ENCODE measurements around the gene IRS2. TPM values are rescaled to one million over a fixed set of nuclear protein-coding genes. Genes with fewer than 3 reads are reported as not detected.
"Not testable (repeated sequence)": the region's sequence is repeated elsewhere in the genome, so short reads cannot be mapped to it uniquely, and the experiment has no call there.

IRS2 gene
- total RNA-seq, 2 experiments from 2014 or later: 1.4 to 1.5 TPM

DNA sequence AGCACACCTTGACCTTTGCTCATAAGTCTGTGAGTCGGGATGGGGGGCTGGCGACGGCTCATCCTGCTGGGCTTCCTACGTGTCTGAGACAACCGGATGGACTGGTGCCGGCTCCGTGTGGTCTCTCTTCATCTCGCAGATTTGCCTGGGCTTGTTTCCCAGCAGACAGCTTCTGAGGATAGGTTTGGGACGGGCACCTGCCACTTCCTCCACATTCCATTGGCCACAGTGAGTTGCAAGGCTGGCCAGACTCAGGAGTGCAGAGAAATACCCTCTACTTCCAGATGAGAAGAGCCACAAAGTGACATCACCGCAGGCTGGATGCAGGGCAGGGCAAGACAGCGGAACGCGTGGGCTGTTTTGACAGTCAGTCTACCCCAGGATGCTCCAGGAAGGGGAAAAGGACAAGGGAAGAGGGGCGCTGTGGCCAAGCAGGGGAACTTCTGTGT is 48.1 kb downstream of the IRS2 start:
- H3K36me3 Mint-ChIP-seq (ENCODE audit: low read depth): no peaks in the 10 kb centered on the region
- H3K27me3 Mint-ChIP-seq: peaks cover 3% of the 10 kb centered on the region
- H3K9me3 Mint-ChIP-seq (ENCODE audit: low read depth): no peaks in the 10 kb centered on the region
- ChIA-PET POLR2A (no interaction called here), CTCF (no interaction called here)
- DNase-seq (no peak), ATAC-seq (no peak)
- no peak overlapping the region for H3K4me3 Mint-ChIP-seq
- no peak overlapping the region for H3K27ac Mint-ChIP-seq
- intact Hi-C loops (cut with DNase I, micrococcal nuclease): no loop called here
- H3K4me1 Mint-ChIP-seq: no peaks in the 10 kb centered on the region

DNA sequence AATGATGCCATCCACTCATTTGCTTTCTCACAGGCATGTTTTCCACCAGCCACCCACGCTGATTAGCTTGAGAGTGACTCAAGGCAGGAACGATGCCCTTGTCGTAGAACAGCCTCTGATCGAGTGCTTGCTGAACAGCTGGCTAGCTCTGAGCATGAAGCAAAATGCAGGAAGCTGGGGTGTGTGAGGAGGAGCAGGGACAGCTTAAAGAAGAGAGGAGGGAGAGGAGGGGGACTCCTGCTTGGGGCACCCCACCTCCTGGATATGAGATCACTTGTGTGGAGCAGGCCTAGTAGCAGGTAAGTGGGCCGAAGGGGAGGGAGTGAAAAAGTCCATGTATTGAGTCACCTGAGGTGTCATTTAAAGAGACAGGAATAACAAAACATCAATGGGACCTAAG is 48.8 kb downstream of the IRS2 start:
- ChIA-PET CTCF (no interaction called here), POLR2A (no interaction called here)
- DNase-seq: peak; percentile 18
- ATAC-seq: no peak
- Mint-ChIP-seq H3K4me3 (no peak overlapping the region), H3K9me3 (ENCODE audit: low read depth) (no peaks in the 10 kb centered on the region), H3K27ac (no peak overlapping the region), H3K4me1 (no peaks in the 10 kb centered on the region), H3K36me3 (ENCODE audit: low read depth) (no peaks in the 10 kb centered on the region), H3K27me3 (peaks cover 5% of the 10 kb centered on the region)
- intact Hi-C loops (cut with DNase I, micrococcal nuclease): no loop called here

DNA sequence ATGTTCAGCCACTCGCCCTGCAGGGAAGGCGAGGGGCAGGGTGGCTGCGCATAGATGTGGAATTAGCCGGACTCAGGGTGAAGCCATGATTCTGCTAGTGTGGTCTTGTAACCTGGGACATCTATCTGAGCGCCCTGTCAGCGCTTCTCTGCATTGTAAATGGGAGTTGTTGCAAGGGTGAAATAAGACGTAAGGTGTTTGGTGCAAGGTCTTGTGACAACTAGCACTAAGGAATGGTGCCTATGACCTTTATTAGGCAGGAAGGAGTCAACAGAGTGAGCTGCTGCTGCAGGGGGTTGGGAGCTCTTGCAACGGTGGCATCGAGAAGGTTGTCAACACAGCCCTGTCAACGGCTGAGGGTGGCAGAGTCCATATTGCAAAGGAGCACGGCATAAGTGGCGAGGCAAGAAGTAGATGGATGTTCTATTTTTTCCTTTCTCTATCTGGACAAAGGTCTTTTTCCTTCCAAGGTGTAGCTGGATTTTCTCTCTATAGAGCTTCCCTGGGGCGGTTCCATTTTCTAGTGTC is 49.3 kb downstream of the IRS2 start:
- H3K36me3 Mint-ChIP-seq (ENCODE audit: low read depth): no peaks in the 10 kb centered on the region
- DNase-seq: no peak
- CTCF ChIA-PET: no interaction called here
- intact Hi-C loops (cut with DNase I, micrococcal nuclease): no loop called here
- no peak overlapping the region for H3K27ac Mint-ChIP-seq
- no peaks in the 10 kb centered on the region for H3K9me3 Mint-ChIP-seq (ENCODE audit: low read depth)
- no peaks in the 10 kb centered on the region for H3K4me1 Mint-ChIP-seq
- no peak for ATAC-seq
- peaks cover 5% of the 10 kb centered on the region for H3K27me3 Mint-ChIP-seq
- POLR2A ChIA-PET: no interaction called here
- no peak overlapping the region for H3K4me3 Mint-ChIP-seq

DNA sequence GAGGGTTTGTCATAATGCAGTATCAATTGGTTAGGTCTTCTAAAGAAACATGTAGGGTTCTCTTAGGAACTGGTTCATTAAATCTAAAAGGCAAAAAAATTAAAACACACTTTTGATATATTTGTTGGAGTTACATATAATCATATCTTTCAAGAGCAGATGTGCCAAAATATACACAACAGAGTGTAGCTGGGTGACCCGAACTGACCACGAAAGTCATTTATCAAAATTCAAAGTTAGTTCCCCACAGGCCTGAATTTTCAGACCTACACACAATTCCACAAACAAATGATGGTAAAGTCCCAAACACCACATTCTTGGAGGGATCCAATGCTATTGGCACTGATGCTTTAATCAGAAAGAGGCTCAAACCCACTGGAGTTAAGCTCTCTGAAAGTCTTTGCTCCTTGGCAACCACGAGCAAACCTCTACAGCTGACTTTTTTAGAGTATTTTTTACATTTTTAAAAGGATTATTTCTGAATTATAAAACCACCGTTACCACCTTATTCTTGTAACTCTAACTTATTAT is 50.9 kb downstream of the IRS2 start:
- intact Hi-C loops (cut with DNase I, micrococcal nuclease): no loop called here
- Mint-ChIP-seq H3K4me1 (no peaks in the 10 kb centered on the region), H3K9me3 (ENCODE audit: low read depth) (no peaks in the 10 kb centered on the region), H3K27ac (no peak overlapping the region), H3K36me3 (ENCODE audit: low read depth) (no peaks in the 10 kb centered on the region), H3K27me3 (peaks cover 5% of the 10 kb centered on the region), H3K4me3 (no peak overlapping the region)
- POLR2A ChIA-PET: interaction anchor here (0.5 kb wide), 1 partner anchor 54 kb away, joined by 4 read pairs; no protein-coding TSS in a partner anchor
- no peak for ATAC-seq
- DNase-seq: no peak
- CTCF ChIA-PET: no interaction called here

DNA sequence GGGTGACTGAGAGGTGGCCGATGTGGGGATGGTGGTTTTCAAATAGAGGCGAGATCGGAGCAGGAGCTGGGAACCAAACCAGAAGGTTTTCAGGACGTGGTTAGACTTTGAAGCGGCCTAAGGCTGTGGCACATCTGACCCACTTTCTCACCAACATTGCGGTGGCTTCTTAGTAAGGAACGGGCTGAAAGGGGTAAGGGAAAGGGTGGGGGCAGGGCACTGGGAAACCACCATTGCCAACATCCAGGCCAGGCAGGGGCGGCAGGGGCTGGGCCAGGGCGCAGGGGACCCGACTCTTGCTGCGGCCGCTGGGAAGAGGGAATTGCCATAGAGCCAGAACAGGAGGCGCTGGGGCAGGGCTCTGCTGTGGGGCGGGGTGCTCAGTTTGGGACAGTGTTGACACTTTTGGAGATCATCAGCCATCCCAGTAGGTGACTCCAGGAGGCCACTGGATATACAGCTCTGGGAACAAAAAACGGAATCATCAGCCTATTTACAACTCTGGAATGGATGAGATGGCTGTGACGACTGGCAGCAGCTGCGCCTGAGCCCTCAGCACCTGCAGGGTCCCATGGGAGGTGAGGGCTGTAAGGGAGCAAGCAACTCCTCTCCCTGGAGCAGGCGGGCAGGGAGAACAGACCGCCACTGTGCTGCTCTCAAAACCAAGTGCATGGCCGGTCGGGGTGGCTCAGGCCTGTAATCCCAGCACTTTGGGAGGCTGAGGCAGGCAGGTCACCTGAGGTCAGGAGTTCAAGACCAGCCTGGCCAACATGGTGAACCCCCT is 52.2 kb downstream of the IRS2 start:
- no peak for ATAC-seq
- Mint-ChIP-seq H3K4me3 (no peak overlapping the region), H3K9me3 (ENCODE audit: low read depth) (no peaks in the 10 kb centered on the region), H3K27ac (no peak overlapping the region), H3K27me3 (peaks cover 6% of the 10 kb centered on the region), H3K4me1 (no peaks in the 10 kb centered on the region), H3K36me3 (ENCODE audit: low read depth) (no peaks in the 10 kb centered on the region)
- DNase-seq: no peak
- ChIA-PET POLR2A (interaction anchor here (0.6 kb wide), 1 partner anchor 10 kb away, joined by 3 read pairs; no protein-coding TSS in a partner anchor), CTCF (interaction anchor here (0.6 to 0.7 kb wide), 2 partner anchors 32 to 1740 kb away, joined by 3 to 4 read pairs; no protein-coding TSS in a partner anchor)
- intact Hi-C loops (cut with DNase I, micrococcal nuclease): no loop called here

DNA sequence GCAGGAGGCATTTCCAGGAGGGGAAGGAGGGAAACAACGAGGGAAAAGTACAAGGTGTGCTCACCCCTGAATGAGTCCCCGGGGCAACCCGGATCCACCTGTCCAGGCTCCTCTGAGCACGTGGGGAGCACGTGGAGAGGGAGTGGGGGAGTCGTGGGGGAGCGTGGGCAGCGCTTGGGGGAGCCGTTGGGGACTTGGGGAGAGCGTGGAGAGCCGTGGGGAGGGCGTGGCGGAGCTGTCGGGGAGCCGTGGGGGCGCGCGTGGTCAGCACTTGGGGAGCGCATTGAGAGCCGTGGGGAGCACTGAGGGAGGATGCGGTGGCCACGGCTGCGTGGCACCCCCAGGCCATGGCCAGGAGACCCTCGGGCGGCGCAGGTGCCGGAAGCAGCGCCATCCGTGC is 52.8 kb downstream of the IRS2 start:
- Mint-ChIP-seq H3K4me1 (no peaks in the 10 kb centered on the region), H3K9me3 (ENCODE audit: low read depth) (no peaks in the 10 kb centered on the region), H3K36me3 (ENCODE audit: low read depth) (no peaks in the 10 kb centered on the region), H3K27me3 (peaks cover 6% of the 10 kb centered on the region), H3K4me3 (no peak overlapping the region), H3K27ac (no peak overlapping the region)
- POLR2A ChIA-PET: no interaction called here
- ATAC-seq: no peak
- CTCF ChIA-PET: interaction anchor here (0.7 kb wide), 1 partner anchor 1741 kb away, joined by 3 read pairs; no protein-coding TSS in a partner anchor
- intact Hi-C loops (cut with DNase I, micrococcal nuclease): no loop called here
- DNase-seq: no peak

DNA sequence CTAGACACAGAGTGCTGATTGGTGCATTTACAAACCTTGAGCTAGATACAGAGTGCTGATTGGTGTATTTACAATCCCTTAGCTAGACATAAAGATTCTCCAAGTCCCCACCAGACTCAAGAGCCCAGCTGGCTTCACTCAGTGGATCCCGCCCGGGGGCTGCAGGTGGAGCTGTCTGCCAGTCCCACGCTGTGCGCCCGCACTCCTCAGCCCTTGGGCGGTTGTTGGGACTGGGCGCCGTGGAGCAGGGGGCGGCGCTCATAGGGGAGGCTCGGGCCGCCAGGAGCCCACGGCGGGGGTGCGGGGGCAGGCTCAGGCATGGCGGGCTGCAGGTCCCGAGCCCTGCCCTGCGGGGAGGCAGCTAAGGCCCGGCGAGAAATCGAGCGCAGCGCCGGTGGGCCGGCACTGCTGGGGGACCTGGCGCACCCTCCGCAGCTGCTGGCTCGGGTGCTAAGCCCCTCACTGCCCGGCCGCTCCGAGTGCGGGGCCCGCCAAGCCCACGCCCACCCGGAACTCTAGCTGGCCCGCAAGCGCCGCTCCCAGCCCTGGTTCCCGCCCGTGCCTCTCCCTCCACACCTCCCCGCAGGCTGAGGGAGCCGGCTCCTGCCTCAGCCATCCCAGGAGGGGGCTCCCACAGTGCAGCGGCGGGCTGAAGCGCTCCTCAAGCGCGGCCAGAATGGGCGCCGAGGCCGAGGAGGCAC is 53.8 kb downstream of the IRS2 start:
- CTCF ChIA-PET: interaction anchor here (0.7 kb wide), 1 partner anchor 13 kb away, joined by 3 read pairs; no protein-coding TSS in a partner anchor

DNA sequence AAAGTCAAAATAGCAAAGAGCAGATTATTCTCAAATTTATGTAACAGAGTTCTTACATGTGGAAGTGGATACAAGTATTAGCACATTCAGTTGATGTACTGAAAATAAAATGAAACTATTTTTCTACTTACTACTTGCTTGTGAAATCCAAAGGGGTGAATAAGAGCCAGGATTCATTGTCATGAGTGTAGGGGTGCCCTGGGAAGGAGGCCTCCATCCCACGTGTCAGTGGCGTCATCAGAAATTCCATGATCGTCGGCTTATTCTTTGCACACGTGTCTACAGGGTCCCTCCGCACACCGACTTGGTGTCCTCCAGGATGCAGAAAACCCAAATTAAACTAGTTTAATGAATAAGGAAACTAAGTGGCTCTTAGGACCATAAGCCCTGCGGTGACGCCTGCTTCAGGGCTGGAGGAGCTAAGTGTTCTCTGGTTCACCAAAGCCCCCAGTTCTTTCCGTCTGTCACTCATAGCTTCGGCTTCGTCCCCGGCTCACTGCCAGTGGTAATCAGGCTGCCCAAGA is 55.5 kb downstream of the IRS2 start:
- Mint-ChIP-seq H3K36me3 (ENCODE audit: low read depth) (no peaks in the 10 kb centered on the region), H3K27me3 (peaks cover 6% of the 10 kb centered on the region), H3K4me1 (no peaks in the 10 kb centered on the region), H3K27ac (no peak overlapping the region), H3K4me3 (no peak overlapping the region), H3K9me3 (ENCODE audit: low read depth) (no peaks in the 10 kb centered on the region)
- no peak for ATAC-seq
- ChIA-PET CTCF (interaction anchor here (0.6 kb wide), 1 partner anchor 688 kb away, joined by 3 read pairs; no protein-coding TSS in a partner anchor), POLR2A (no interaction called here)
- no peak for DNase-seq
- intact Hi-C loops (cut with DNase I, micrococcal nuclease): no loop called here

More for the DNA sequence above, 53.8 kb downstream of the IRS2 start:
- POLR2A ChIA-PET; H3K27me3 Mint-ChIP-seq; DNase-seq; H3K27ac Mint-ChIP-seq; H3K4me1 Mint-ChIP-seq; H3K4me3 Mint-ChIP-seq; H3K36me3 Mint-ChIP-seq (ENCODE audit: low read depth); ATAC-seq; intact Hi-C loops (cut with DNase I, micrococcal nuclease); H3K9me3 Mint-ChIP-seq (ENCODE audit: low read depth): not testable (repeated sequence)

DNA sequence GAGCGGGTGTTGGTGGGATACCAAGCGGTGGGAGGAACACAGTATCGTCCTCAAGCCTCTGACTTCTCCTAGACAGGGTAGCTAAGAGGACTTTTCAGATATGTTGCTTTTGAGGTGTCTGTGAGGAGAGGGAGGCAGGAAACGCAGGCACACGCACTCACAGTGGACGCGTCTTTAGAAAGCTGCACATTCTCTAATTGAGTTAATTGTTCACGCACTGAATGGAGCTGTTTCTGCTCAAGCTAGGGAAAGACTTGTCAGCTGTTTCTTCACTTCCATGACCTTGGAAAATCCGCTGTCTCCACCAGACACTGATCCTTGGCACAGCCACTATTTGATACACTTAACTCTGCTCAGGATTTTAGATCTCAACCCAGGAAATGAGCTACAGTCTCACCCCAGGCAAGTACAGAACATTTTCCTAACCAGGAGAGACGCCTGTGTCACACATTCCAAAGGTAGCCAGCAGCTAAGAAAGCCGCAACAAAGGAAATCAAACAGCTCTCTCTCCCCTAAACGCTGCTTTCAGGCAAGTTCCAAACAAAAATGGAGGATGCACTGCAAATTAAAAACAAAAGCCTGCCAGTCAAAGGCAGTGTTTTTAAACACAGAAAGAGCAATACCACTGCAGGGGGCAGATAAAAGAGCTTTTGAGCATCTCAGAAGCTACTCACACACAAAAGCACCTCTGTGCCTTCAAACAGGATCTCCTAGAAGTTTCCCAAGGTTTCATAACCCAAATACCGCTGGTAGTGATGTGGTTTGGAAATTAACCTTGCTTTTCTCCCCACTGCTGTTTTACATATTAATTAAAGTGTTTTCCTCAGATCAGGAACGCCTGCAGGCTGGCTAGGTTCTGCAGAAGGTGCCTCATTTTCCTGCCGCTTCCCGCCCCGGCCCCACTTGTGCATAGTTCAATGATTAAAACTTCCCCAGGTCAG is 57.3 kb downstream of the IRS2 start:
- Mint-ChIP-seq H3K4me3 (no peak overlapping the region), H3K9me3 (ENCODE audit: low read depth) (no peaks in the 10 kb centered on the region), H3K4me1 (no peaks in the 10 kb centered on the region), H3K27ac (no peak overlapping the region), H3K27me3 (peaks cover 6% of the 10 kb centered on the region), H3K36me3 (ENCODE audit: low read depth) (no peaks in the 10 kb centered on the region)
- intact Hi-C loops (cut with DNase I, micrococcal nuclease): no loop called here
- ATAC-seq (no peak), DNase-seq (no peak)
- ChIA-PET POLR2A (no interaction called here), CTCF (interaction anchor here (0.6 kb wide), 1 partner anchor 65 kb away, joined by 3 read pairs; no protein-coding TSS in a partner anchor)

DNA sequence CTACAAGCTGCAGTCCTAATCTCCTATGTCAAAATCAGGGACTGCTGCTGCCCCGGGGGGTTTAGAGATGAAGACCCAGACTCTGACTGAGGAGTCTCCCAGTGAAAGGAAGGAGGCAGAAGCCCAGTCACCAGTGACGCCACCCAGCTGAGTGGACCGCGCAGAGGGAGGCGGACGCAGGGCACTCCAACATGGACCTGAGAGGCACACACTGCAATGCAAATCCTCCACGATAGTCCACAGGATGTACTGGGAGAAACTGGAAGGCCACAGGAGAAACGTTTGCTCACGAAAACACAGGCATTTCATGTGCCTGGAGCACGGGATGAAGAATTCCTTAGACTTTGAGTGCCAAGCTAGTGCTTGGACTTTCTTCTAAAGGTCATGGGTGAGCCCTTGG is 58.3 kb downstream of the IRS2 start:
- DNase-seq (no peak), ATAC-seq (no peak)
- Mint-ChIP-seq H3K9me3 (ENCODE audit: low read depth) (no peaks in the 10 kb centered on the region), H3K4me1 (no peaks in the 10 kb centered on the region), H3K27me3 (peaks cover 2% of the 10 kb centered on the region), H3K36me3 (ENCODE audit: low read depth) (no peaks in the 10 kb centered on the region), H3K4me3 (no peak overlapping the region), H3K27ac (no peak overlapping the region)
- intact Hi-C loops (cut with DNase I, micrococcal nuclease): no loop called here
- ChIA-PET CTCF (no interaction called here), POLR2A (no interaction called here)

DNA sequence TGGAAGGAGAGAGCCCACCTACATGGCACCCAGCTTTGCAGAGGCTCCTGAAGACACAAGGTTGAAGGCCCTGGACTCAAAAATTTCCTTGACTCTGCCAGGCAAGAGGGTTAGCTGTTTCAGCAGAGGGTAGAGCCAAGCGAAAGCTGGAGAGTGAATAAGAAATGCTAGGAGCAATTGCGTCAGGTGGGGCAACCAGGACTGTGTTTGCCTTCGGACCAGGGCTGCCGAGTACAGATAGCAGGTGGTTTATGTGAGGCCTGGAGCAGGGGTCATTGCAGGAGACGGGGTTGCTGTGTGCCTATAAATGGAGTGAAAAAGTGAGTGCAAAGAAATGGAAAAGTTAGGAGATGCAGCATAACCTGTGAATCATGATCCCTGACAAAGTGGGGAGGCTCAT is 59.1 kb downstream of the IRS2 start:
- Mint-ChIP-seq H3K27me3 (peaks cover 2% of the 10 kb centered on the region), H3K9me3 (ENCODE audit: low read depth) (no peaks in the 10 kb centered on the region), H3K27ac (no peak overlapping the region), H3K36me3 (ENCODE audit: low read depth) (no peaks in the 10 kb centered on the region), H3K4me1 (no peaks in the 10 kb centered on the region), H3K4me3 (no peak overlapping the region)
- no peak for ATAC-seq
- ChIA-PET POLR2A (no interaction called here), CTCF (no interaction called here)
- DNase-seq: no peak
- intact Hi-C loops (cut with DNase I, micrococcal nuclease): no loop called here
